ENCODE measurements around the gene TSPO. TPM values are rescaled to one million over a fixed set of nuclear protein-coding genes. Genes with fewer than 3 reads are reported as not detected.

The TSPO gene
- total and polyA plus RNA-seq, 9 of the 15 experiments (the other 6 are each of a cell fraction or from before 2014, with no cell fraction given), result 4.9 to 126 (median 25.3) TPM

DNA sequence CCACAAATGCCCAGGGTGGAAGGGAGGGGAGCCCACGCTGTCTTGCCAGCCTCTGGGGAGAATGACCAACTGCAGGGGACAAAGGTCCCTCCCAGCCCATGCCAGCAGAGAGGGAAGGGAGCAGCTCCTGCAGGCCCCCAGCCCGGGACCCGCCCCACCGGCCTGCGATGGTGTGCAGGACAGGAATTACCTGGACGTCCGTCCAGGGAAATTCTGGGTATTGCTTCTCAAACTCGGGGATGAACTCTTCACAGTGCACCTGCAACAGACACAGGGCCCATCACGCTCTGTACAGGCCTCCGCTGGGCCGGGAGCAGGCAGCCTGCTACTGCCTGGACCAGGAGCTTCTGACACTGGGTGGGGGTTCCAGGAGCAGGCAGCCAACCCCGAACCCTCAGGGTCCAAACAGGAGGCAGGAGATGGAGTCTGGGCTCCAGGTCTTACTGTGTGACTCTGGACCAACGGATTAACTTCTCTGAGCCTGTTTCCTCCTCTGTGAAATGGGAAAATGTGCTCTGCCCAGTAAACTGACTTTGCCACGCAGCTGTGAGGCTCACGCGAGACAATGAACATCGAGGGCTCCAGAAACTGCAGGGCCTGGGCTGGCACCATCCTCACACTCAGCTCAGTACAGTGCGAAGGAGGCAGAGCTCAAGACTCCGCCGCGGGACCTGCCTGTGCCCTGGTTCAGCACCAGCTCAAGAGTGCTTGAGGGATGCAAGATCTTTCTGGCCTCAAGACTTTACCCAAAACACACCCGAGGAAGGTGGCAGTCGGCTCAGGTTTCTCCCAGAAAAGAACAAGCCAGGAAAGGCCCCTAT is 18.2 kb downstream of the TSPO start:
- CTCF ChIA-PET (ENCODE audit: low intra/inter-chr PET ratio), result no interaction called here
- BruUV-seq (replicated peaks), result no TSS peak
- H3K9me3 ChIP-seq (replicated peaks; ENCODE audit: control insufficient read depth, insufficient read depth, low read depth, low read length), result no peaks in the 10 kb centered on the region
- peak overlapping the region in 1 of 2 experiments; percentile 9; a peak in 1 of 4 replicates for H3K9ac ChIP-seq (ENCODE audit: insufficient read depth in 1 of 2, low read depth in 2 of 2, low read length in 2 of 2)
- H2AFZ ChIP-seq (ENCODE audit: low read depth, low read length), result no peak overlapping the region
- no peak overlapping the region for H3K27ac ChIP-seq (ENCODE audit: extremely low read depth, low read depth, low read length)
- POLR2A ChIA-PET, result interaction anchor here (0.8 to 1.3 kb wide), 4 partner anchors 8 to 25 kb away, joined by 3 to 7 read pairs (median 4); no protein-coding TSS in a partner anchor
- no peaks in the 10 kb centered on the region for H3K9me1 ChIP-seq (ENCODE audit: control insufficient read depth, insufficient read depth, low read length)
- DNase-seq (ENCODE audit: extremely low read depth in 1 of 4, low spot score in 3 of 4), result no peak
- in situ Hi-C loops (cut with MboI), result no loop called here
- FAIRE-seq, result no peak
- H3K4me3 ChIP-seq, result no peak overlapping the region
- WGBS (ENCODE audit: insufficient coverage, low coverage, missing lambda C conversion rate), result 85% methylated on average over 12 of the region's 23 CpGs
- intact Hi-C loops (cut with micrococcal nuclease), result no loop called here
- no peak for ATAC-seq
- H3K4me2 ChIP-seq (ENCODE audit: insufficient read depth, low read length), result no peak overlapping the region
- H3K4me1 ChIP-seq (replicated peaks in 1 of 2; ENCODE audit: control insufficient read depth in 2 of 2, insufficient read depth in 2 of 2, low read length in 2 of 2), result peaks cover 3 to 57% of the 10 kb centered on the region in 2 experiments; a peak in 4 of 5 replicates
- TF ChIP-seq ZFP36 (IDR thresholded peaks at IDR 0.05; ENCODE audit: low read depth, low read length, partially characterized antibody) (peak; percentile 49), POLR2G (IDR thresholded peaks at IDR 0.05; ENCODE audit: low read depth, low read length) (0 out of 2 replicates have a peak, but pooled peaks have one; percentile 23), NFIC (IDR thresholded peaks at IDR 0.05) (no peak), TCF3 (CRISPR knock-in tag; IDR thresholded peaks at IDR 0.05) (no peak)
- H3K27me3 ChIP-seq (ENCODE audit: control insufficient read depth in 2 of 2, insufficient read depth in 2 of 2, low read length in 2 of 2), result no peaks in the 10 kb centered on the region
- no peaks in the 10 kb centered on the region for H3K79me2 ChIP-seq (ENCODE audit: control insufficient read depth, insufficient read depth, low read length)
- H4K20me1 ChIP-seq (replicated peaks; ENCODE audit: control insufficient read depth, insufficient read depth, low read length), result no peaks in the 10 kb centered on the region
- peaks cover 74% of the 10 kb centered on the region for H3K36me3 ChIP-seq (ENCODE audit: control insufficient read depth, insufficient read depth, low read length)

DNA sequence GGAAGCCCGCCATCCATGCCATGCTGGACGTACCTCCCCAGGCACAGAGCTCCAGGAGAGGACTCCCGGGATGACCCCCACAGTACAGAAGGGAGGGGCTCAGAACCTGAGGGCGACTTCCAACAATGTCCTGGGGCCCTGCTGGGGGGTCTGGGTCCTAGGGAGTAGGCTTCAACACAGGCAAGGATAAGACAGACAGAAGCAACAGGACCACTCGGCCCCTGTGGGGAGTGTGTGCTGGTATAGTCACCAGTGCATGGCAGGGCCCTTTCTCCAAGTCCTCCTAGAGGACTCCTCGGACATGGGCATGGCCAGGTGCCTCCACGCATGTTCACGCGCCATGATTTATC is 18.7 kb downstream of the TSPO start:
- BruUV-seq (replicated peaks), result no TSS peak
- FAIRE-seq (no peak), DNase-seq (ENCODE audit: extremely low read depth in 1 of 4, low spot score in 3 of 4) (no peak), ATAC-seq (no peak)
- Histone ChIP-seq H3K9me3 (replicated peaks; ENCODE audit: control insufficient read depth, insufficient read depth, low read depth, low read length) (no peaks in the 10 kb centered on the region), H3K4me2 (ENCODE audit: insufficient read depth, low read length) (no peak overlapping the region), H2AFZ (ENCODE audit: low read depth, low read length) (no peak overlapping the region), H3K9me1 (ENCODE audit: control insufficient read depth, insufficient read depth, low read length) (no peaks in the 10 kb centered on the region), H4K20me1 (replicated peaks; ENCODE audit: control insufficient read depth, insufficient read depth, low read length) (no peaks in the 10 kb centered on the region), H3K36me3 (ENCODE audit: control insufficient read depth, insufficient read depth, low read length) (peaks cover 80% of the 10 kb centered on the region), H3K27me3 (ENCODE audit: control insufficient read depth in 2 of 2, insufficient read depth in 2 of 2, low read length in 2 of 2) (no peaks in the 10 kb centered on the region), H3K27ac (ENCODE audit: extremely low read depth, low read depth, low read length) (no peak overlapping the region), H3K4me3 (no peak overlapping the region), H3K9ac (ENCODE audit: insufficient read depth in 1 of 2, low read depth in 2 of 2, low read length in 2 of 2) (no peak overlapping the region), H3K79me2 (ENCODE audit: control insufficient read depth, insufficient read depth, low read length) (no peaks in the 10 kb centered on the region), H3K4me1 (replicated peaks in 1 of 2; ENCODE audit: control insufficient read depth in 2 of 2, insufficient read depth in 2 of 2, low read length in 2 of 2) (peaks cover 3 to 53% of the 10 kb centered on the region in 2 experiments; a peak in 4 of 5 replicates)
- WGBS (ENCODE audit: insufficient coverage, low coverage, missing lambda C conversion rate), result 87% methylated on average over 8 of the region's 9 CpGs
- ChIA-PET POLR2A (interaction anchor here (0.8 to 1.5 kb wide), 4 partner anchors 10 to 26 kb away, joined by 3 to 7 read pairs (median 5); no protein-coding TSS in a partner anchor), CTCF (ENCODE audit: low intra/inter-chr PET ratio) (no interaction called here)
- intact Hi-C loops (cut with micrococcal nuclease), result no loop called here
- in situ Hi-C loops (cut with MboI), result no loop called here
- TF ChIP-seq NELFE (IDR thresholded peaks at IDR 0.05; ENCODE audit: insufficient read depth, insufficient read length), result no peak
- no peak for TF ChIP-seq PML (IDR thresholded peaks at IDR 0.05; ENCODE audit: low read length)
- TF ChIP-seq, protein P1, sequence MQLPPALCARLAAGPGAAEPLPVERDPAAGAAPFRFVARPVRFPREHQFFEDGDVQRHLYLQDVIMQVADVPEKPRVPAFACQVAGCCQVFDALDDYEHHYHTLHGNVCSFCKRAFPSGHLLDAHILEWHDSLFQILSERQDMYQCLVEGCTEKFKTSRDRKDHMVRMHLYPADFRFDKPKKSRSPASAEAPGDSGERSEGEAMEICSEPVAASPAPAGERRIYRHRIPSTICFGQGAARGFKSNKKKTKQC (CRISPR knock-in tag; IDR thresholded peaks at IDR 0.05), result no peak
- TF ChIP-seq HMG20B (CRISPR knock-in tag; IDR thresholded peaks at IDR 0.05), result no peak
- no peak for TF ChIP-seq NR2C1 (IDR thresholded peaks at IDR 0.05)
- TF ChIP-seq NR2C1 (tag; IDR thresholded peaks at IDR 0.05), result no peak
- TF ChIP-seq SP2 (IDR thresholded peaks at IDR 0.05; ENCODE audit: extremely low read depth, low read depth, low read length, poor library complexity, severe bottlenecking), result no peak
